Transverse colon (tissue), 3 donors: Measurements from ENCODE around the gene FZD10.

Experiments used
- CTCF ChIP-seq, 5 experiments: fragments of 200-600 bp in 3 of 5; fragments of 450-650 bp in 2 of 5; sonication (generic) in 3 of 5; IDR thresholded peaks; 1 replicate in 2 of 5; 2 replicates in 3 of 5; pipeline ENCODE4 v1.5.1; 2016 to 2017; ENCODE audit warnings: antibody characterized with exemption in 5 of 5, inconsistent platforms in 3 of 5, mild to moderate bottlenecking in 2 of 5, moderate library complexity in 1 of 5
- POLR2A ChIP-seq: fragments of 450-650 bp; IDR thresholded peaks from one replicate; pipeline ENCODE4 v1.6.1; 2016; ENCODE audit warnings: antibody characterized with exemption, mild to moderate bottlenecking, moderate library complexity

GRCh38 chr12:130157998-130158753 is 4.1 kb upstream of the FZD10 start:
- TF ChIP-seq CTCF (IDR thresholded peaks at IDR 0.05): no peak
- TF ChIP-seq POLR2A: no peak
